Measurements from ENCODE around the gene PCNX2. TPM values are rescaled to one million over a fixed set of nuclear protein-coding genes. Genes with fewer than 3 reads are reported as not detected.
"Not testable (repeated sequence)": the region's sequence is repeated elsewhere in the genome, so short reads cannot be mapped to it uniquely, and the experiment has no call there.

The PCNX2 gene
- total RNA-seq, 1 donor from 2014 or later, result 33.6 TPM

- Mint-ChIP-seq H3K9me3 (ENCODE audit: low read depth) (peaks cover 1% of the 10 kb centered on the region), H3K36me3 (ENCODE audit: insufficient read depth) (peaks cover 22% of the 10 kb centered on the region), H3K4me1 (ENCODE audit: low read depth) (no peaks in the 10 kb centered on the region), H3K27me3 (no peaks in the 10 kb centered on the region), H3K27ac (no peak overlapping the region), H3K4me3 (ENCODE audit: low read depth) (no peak overlapping the region)
- TF ChIP-seq, protein P1, sequence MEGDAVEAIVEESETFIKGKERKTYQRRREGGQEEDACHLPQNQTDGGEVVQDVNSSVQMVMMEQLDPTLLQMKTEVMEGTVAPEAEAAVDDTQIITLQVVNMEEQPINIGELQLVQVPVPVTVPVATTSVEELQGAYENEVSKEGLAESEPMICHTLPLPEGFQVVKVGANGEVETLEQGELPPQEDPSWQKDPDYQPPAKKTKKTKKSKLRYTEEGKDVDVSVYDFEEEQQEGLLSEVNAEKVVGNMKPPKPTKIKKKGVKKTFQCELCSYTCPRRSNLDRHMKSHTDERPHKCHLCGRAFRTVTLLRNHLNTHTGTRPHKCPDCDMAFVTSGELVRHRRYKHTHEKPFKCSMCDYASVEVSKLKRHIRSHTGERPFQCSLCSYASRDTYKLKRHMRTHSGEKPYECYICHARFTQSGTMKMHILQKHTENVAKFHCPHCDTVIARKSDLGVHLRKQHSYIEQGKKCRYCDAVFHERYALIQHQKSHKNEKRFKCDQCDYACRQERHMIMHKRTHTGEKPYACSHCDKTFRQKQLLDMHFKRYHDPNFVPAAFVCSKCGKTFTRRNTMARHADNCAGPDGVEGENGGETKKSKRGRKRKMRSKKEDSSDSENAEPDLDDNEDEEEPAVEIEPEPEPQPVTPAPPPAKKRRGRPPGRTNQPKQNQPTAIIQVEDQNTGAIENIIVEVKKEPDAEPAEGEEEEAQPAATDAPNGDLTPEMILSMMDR (IDR thresholded peaks at IDR 0.05; ENCODE audit: unreplicated experiment), result no peak
- DNase-seq (ENCODE audit: low spot score, unreplicated experiment), result no peak
Measured at GRCh38 chr1:233182587-233182986, 112.9 kb downstream of the PCNX2 start.

- Mint-ChIP-seq H3K9me3 (ENCODE audit: low read depth) (peaks cover 7% of the 10 kb centered on the region), H3K36me3 (ENCODE audit: insufficient read depth) (peaks cover 33% of the 10 kb centered on the region), H3K4me1 (ENCODE audit: low read depth) (no peaks in the 10 kb centered on the region), H3K27ac (no peak overlapping the region), H3K4me3 (ENCODE audit: low read depth) (no peak overlapping the region), H3K27me3 (no peaks in the 10 kb centered on the region)
- DNase-seq (ENCODE audit: low spot score, unreplicated experiment), result no peak
- TF ChIP-seq, protein P1 (IDR thresholded peaks at IDR 0.05; ENCODE audit: unreplicated experiment), result no peak
Measured at GRCh38 chr1:233180641-233181364, 114.7 kb downstream of the PCNX2 start.

DNA sequence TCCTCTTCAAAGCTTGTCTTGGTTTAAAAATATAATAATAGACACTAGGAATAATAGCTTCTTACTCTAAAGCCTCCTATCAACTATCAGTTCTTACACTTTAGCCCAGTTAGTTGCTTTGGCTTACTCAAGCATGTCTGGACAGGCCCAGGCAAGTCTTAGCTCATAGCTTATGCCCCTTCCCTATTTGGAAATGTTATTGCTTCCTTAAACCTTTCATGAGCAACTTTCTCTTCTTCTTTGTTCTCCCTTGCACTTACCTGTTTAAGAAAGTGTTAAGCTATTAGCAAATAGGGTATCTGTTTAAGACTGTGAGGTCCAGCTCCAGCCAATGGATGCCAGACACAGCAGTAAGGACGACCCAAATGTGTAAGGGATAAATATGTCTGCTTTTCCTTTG is 115.9 kb downstream of the PCNX2 start:
- not testable (repeated sequence) for DNase-seq (ENCODE audit: low spot score, unreplicated experiment); H3K27ac Mint-ChIP-seq; H3K9me3 Mint-ChIP-seq (ENCODE audit: low read depth); H3K4me3 Mint-ChIP-seq (ENCODE audit: low read depth); H3K4me1 Mint-ChIP-seq (ENCODE audit: low read depth); H3K27me3 Mint-ChIP-seq
- peaks cover 36% of the 10 kb centered on the region for H3K36me3 Mint-ChIP-seq (ENCODE audit: insufficient read depth)

- no peak overlapping the region for H3K4me3 Mint-ChIP-seq (ENCODE audit: low read depth)
- H3K9me3 Mint-ChIP-seq (ENCODE audit: low read depth), result peaks cover 21% of the 10 kb centered on the region
- DNase-seq (ENCODE audit: low spot score, unreplicated experiment), result no peak
- TF ChIP-seq, protein P1 (IDR thresholded peaks at IDR 0.05; ENCODE audit: unreplicated experiment), result no peak
- H3K27me3 Mint-ChIP-seq, result no peaks in the 10 kb centered on the region
- H3K4me1 Mint-ChIP-seq (ENCODE audit: low read depth), result no peaks in the 10 kb centered on the region
- peaks cover 41% of the 10 kb centered on the region for H3K36me3 Mint-ChIP-seq (ENCODE audit: insufficient read depth)
- no peak overlapping the region for H3K27ac Mint-ChIP-seq
Measured at GRCh38 chr1:233172201-233172600, 123.3 kb downstream of the PCNX2 start.

GRCh38 chr1:233170741-233171140 is 124.8 kb downstream of the PCNX2 start:
- TF ChIP-seq, protein P1 (IDR thresholded peaks at IDR 0.05; ENCODE audit: unreplicated experiment), result no peak
- no peak overlapping the region for H3K4me3 Mint-ChIP-seq (ENCODE audit: low read depth)
- no peaks in the 10 kb centered on the region for H3K4me1 Mint-ChIP-seq (ENCODE audit: low read depth)
- H3K36me3 Mint-ChIP-seq (ENCODE audit: insufficient read depth), result peaks cover 36% of the 10 kb centered on the region
- peaks cover 19% of the 10 kb centered on the region for H3K9me3 Mint-ChIP-seq (ENCODE audit: low read depth)
- no peaks in the 10 kb centered on the region for H3K27me3 Mint-ChIP-seq
- no peak overlapping the region for H3K27ac Mint-ChIP-seq
- no peak for DNase-seq (ENCODE audit: low spot score, unreplicated experiment)

GRCh38 chr1:233168384-233168783 is 127.1 kb downstream of the PCNX2 start:
- Mint-ChIP-seq H3K4me1 (ENCODE audit: low read depth) (no peaks in the 10 kb centered on the region), H3K4me3 (ENCODE audit: low read depth) (no peak overlapping the region), H3K27me3 (no peaks in the 10 kb centered on the region), H3K36me3 (ENCODE audit: insufficient read depth) (peaks cover 45% of the 10 kb centered on the region), H3K9me3 (ENCODE audit: low read depth) (peaks cover 31% of the 10 kb centered on the region), H3K27ac (no peak overlapping the region)
- no peak for DNase-seq (ENCODE audit: low spot score, unreplicated experiment)
- TF ChIP-seq, protein P1 (IDR thresholded peaks at IDR 0.05; ENCODE audit: unreplicated experiment), result no peak

Data from progenitor cell of endocrine pancreas (in vitro differentiated cells).